HG02885 (cell line): ENCODE results near the gene ECSIT.
"Not testable (repeated sequence)": the region's sequence is repeated elsewhere in the genome, so short reads cannot be mapped to it uniquely, and the experiment has no call there.

Experiments
- ATAC-seq: cut with Tn5 transposase; IDR thresholded peaks from one replicate; pipeline ENCODE4 v1.9.1; 2021; ENCODE audit warnings: mild to moderate bottlenecking; ENCODE audit not compliant: unreplicated experiment, poor library complexity

The ECSIT gene

GRCh38 chr19:11528551-11529341 is at the start of gene ECSIT:
TSS of gene ECSIT (minus strand) at chr19:11529134. CDS start at chr19:11519170, 9,964 bp downstream.
- ATAC-seq, result peak; percentile 96

GRCh38 chr19:11577451-11578257 is 48.7 kb upstream of the ECSIT start, which contains the start of gene ACP5:
TSS of gene ACP5 (minus strand) at chr19:11577645. CDS start at chr19:11577317, 328 bp downstream.
- no peak for ATAC-seq

- no peak for ATAC-seq
Observed at GRCh38 chr19:11576227-11576626, 47.3 kb upstream of the ECSIT start.

GRCh38 chr19:11574689-11575088 is 45.8 kb upstream of the ECSIT start:
- ATAC-seq, result no peak

- not testable (repeated sequence) for ATAC-seq
Observed at GRCh38 chr19:11573763-11574162, 44.8 kb upstream of the ECSIT start.

GRCh38 chr19:11573354-11573753 is 44.4 kb upstream of the ECSIT start:
- not testable (repeated sequence) for ATAC-seq

GRCh38 chr19:11570039-11570462 is 41.1 kb upstream of the ECSIT start:
- ATAC-seq, result no peak

- ATAC-seq, result no peak
Observed at GRCh38 chr19:11566164-11566563, 37.2 kb upstream of the ECSIT start.

- not testable (repeated sequence) for ATAC-seq
Observed at GRCh38 chr19:11565649-11565980, 36.7 kb upstream of the ECSIT start.

GRCh38 chr19:11564082-11564807 is 35.3 kb upstream of the ECSIT start:
- ATAC-seq, result not testable (repeated sequence)

- ATAC-seq, result no peak
Observed at GRCh38 chr19:11563532-11563931, 34.6 kb upstream of the ECSIT start.

GRCh38 chr19:11560404-11561051 is 31.6 kb upstream of the ECSIT start:
- ATAC-seq, result peak; percentile 42

GRCh38 chr19:11558881-11559828 is 30.2 kb upstream of the ECSIT start, which contains the start of gene ELOF1:
TSS of gene ELOF1 (minus strand) at chr19:11559230. CDS start at chr19:11554347, 4,883 bp downstream.
- ATAC-seq, result peak; percentile 88

GRCh38 chr19:11556634-11557420 is 27.9 kb upstream of the ECSIT start:
- ATAC-seq, result no peak

GRCh38 chr19:11555246-11555645 is 26.3 kb upstream of the ECSIT start:
- no peak for ATAC-seq

GRCh38 chr19:11554160-11554559 is 25.2 kb upstream of the ECSIT start:
- no peak for ATAC-seq

- ATAC-seq, result no peak
Observed at GRCh38 chr19:11552666-11553372, 23.9 kb upstream of the ECSIT start.
